Right forelimb (tissue), 1 donor: ENCODE results near the gene WIZ.

Experiments used
- DNase-seq: peaks from one replicate; pipeline ENCODE4 v3.0.0-alpha.2; 2018

Gene WIZ

GRCh38 chr19:15466851-15467733 is 17.3 kb upstream of the WIZ start:
- no peak for DNase-seq

- DNase-seq = no peak
These were observed 14.9 kb upstream of the WIZ start, which contains the start of gene RASAL3 for GRCh38 chr19:15464394-15465385. Gene RASAL3 (minus strand): TSS chr19:15464544. CDS start chr19:15464358, 186 bp downstream.

- no peak for DNase-seq
These were observed 14.2 kb upstream of the WIZ start for GRCh38 chr19:15463861-15464371.

GRCh38 chr19:15461694-15462093 is 11.9 kb upstream of the WIZ start:
- DNase-seq = no peak

- no peak for DNase-seq
These were observed 8.1 kb upstream of the WIZ start for GRCh38 chr19:15457701-15458484.

- no peak for DNase-seq
These were observed 7.3 kb upstream of the WIZ start for GRCh38 chr19:15456871-15457700.

GRCh38 chr19:15456441-15456840 is 6.7 kb upstream of the WIZ start:
- no peak for DNase-seq

GRCh38 chr19:15455996-15456395 is 6.2 kb upstream of the WIZ start:
- no peak for DNase-seq

GRCh38 chr19:15453906-15454860 is 4.4 kb upstream of the WIZ start:
- DNase-seq = no peak

- no peak for DNase-seq
These were observed 3.4 kb upstream of the WIZ start for GRCh38 chr19:15453091-15453578.

GRCh38 chr19:15452111-15453047 is 2.6 kb upstream of the WIZ start:
- DNase-seq = peak; percentile 81

GRCh38 chr19:15450528-15450890 is 753 bp upstream of the WIZ start:
- no peak for DNase-seq

- no peak for DNase-seq
These were observed 757 bp downstream of the WIZ start for GRCh38 chr19:15448778-15449619.

- no peak for DNase-seq
These were observed 1.5 kb downstream of the WIZ start for GRCh38 chr19:15448044-15448777.

- no peak for DNase-seq
These were observed 2.7 kb downstream of the WIZ start for GRCh38 chr19:15447057-15447456.

- DNase-seq = no peak
These were observed 3.9 kb downstream of the WIZ start for GRCh38 chr19:15445807-15446376.

GRCh38 chr19:15445227-15445605 is 4.5 kb downstream of the WIZ start:
- DNase-seq = no peak
